K562 (cell line): ENCODE measurements around the gene PSMD4. TPM values are rescaled to one million over a fixed set of nuclear protein-coding genes. Genes with fewer than 3 reads are reported as not detected.

Source experiments
- ATAC-seq: fragments of 200-7000 bp; cut with Tn5 transposase; 3 replicates; pipeline ENCODE4 v1.9.1; 2020; ENCODE audit warnings: moderate library complexity
- BruUV-seq: library from RNA; stranded (reverse); fragments of 400-500 nt; replicated peaks from 2 replicates; lab custom pipeline; 2021; lab: Mats Ljungman, UMichigan
- CTCF ChIA-PET: fragments of 300-600 bp; formaldehyde crosslinking; extraction: SDS; loops from one replicate; lab custom pipeline; 2021; ENCODE audit warnings: low intra/inter-chr PET ratio; lab: Yijun Ruan, JAX
- POLR2A ChIA-PET: fragments of 300-600, 350-650 bp; sonication (Branson Sonifier 250); formaldehyde crosslinking; extraction: SDS; loops from one replicate; lab custom pipeline; 2021; ENCODE audit warnings: antibody characterized with exemption, inconsistent platforms; lab: Yijun Ruan, JAX
- DNase-seq, 4 experiments: peaks; one replicate each; pipeline versions ENCODE4 v3.0.0 to v3.0.0-alpha.2; 2011 to 2018; ENCODE audit warnings: low spot score in 3 of 4, mixed read lengths in 3 of 4; ENCODE audit errors: extremely low read depth in 1 of 4
- FAIRE-seq: peaks from 2 replicates; lab custom pipeline; 2011; peaks lifted over from hg19 to GRCh38; lab: Jason Lieb, UNC
- H2AFZ ChIP-seq: 2 replicates; pipeline ENCODE4 v1.6.0; 2011; ENCODE audit warnings: low read depth, low read length, control low read depth, inconsistent platforms
- H3K27ac ChIP-seq: fragments of 200-600 bp; 3 replicates; pipeline ENCODE4 v1.8.0; 2011; ENCODE audit warnings: low read depth, mild to moderate bottlenecking, control low read depth, inconsistent platforms, low read length, moderate library complexity, mixed read lengths; ENCODE audit errors: extremely low read depth
- H3K27me3 ChIP-seq, 2 experiments: fragments of 300-600 bp in 1 of 2; 2 replicates in 1 of 2; 3 replicates in 1 of 2; pipeline versions ENCODE4 v1.6.0 to v1.8.0; 2011; ENCODE audit warnings: inconsistent platforms in 2 of 2, low read length in 2 of 2, mild to moderate bottlenecking in 1 of 2, mixed read lengths in 1 of 2, moderate library complexity in 1 of 2; ENCODE audit not compliant: control insufficient read depth in 2 of 2, insufficient read depth in 2 of 2
- H3K36me3 ChIP-seq: fragments of 300-600 bp; 3 replicates; pipeline ENCODE4 v1.8.0; 2011; ENCODE audit warnings: mild to moderate bottlenecking, low read length, inconsistent platforms; ENCODE audit not compliant: control insufficient read depth, insufficient read depth
- H3K4me1 ChIP-seq, 2 experiments: fragments of 200-600 bp in 1 of 2; replicated peaks in 1 of 2; 2 replicates in 1 of 2; 3 replicates in 1 of 2; pipeline versions ENCODE4 v1.5.1 to v1.8.0; 2011; ENCODE audit warnings: inconsistent platforms in 2 of 2, low read length in 2 of 2, mild to moderate bottlenecking in 1 of 2, mixed read lengths in 1 of 2, moderate library complexity in 1 of 2; ENCODE audit not compliant: control insufficient read depth in 2 of 2, insufficient read depth in 2 of 2
- H3K4me2 ChIP-seq: 2 replicates; pipeline ENCODE4 v1.6.1; 2011; ENCODE audit warnings: low read length, control low read depth, inconsistent platforms, mixed read lengths; ENCODE audit not compliant: insufficient read depth
- H3K4me3 ChIP-seq: fragments of 200-600 bp; sonication (generic), shearing (Covaris generic); 2 replicates; pipeline ENCODE4 v1.5.1; 2016; ENCODE audit warnings: control low read depth, inconsistent platforms
- H3K79me2 ChIP-seq: fragments of 200-600 bp; 3 replicates; pipeline ENCODE4 v1.8.0; 2011; ENCODE audit warnings: low read length, inconsistent platforms; ENCODE audit not compliant: control insufficient read depth, insufficient read depth
- H3K9ac ChIP-seq, 2 experiments: 2 replicates each; pipeline versions ENCODE4 v1.6.0 to v1.6.1; 2011; ENCODE audit warnings: low read depth in 2 of 2, low read length in 2 of 2, control low read depth in 1 of 2, inconsistent platforms in 1 of 2, mild to moderate bottlenecking in 1 of 2, mixed read lengths in 1 of 2; ENCODE audit not compliant: insufficient read depth in 1 of 2
- H3K9me1 ChIP-seq: one replicate; pipeline ENCODE4 v1.6.0; 2011; ENCODE audit warnings: inconsistent platforms, mild to moderate bottlenecking, low read length, moderate library complexity; ENCODE audit not compliant: control insufficient read depth, insufficient read depth
- H3K9me3 ChIP-seq: replicated peaks from 2 replicates; pipeline ENCODE4 v1.5.1; 2011; ENCODE audit warnings: low read depth, low read length, inconsistent platforms; ENCODE audit not compliant: control insufficient read depth, insufficient read depth
- H4K20me1 ChIP-seq: replicated peaks from 2 replicates; pipeline ENCODE4 v1.6.1; 2011; ENCODE audit warnings: low read length, inconsistent platforms, mixed read lengths; ENCODE audit not compliant: control insufficient read depth, insufficient read depth
- BACH1 ChIP-seq: fragments of 200-800 bp; sonication (Bioruptor generic); IDR thresholded peaks from 2 replicates; pipeline ENCODE4 v1.6.1; 2016; ENCODE audit warnings: missing genetic modification characterization, missing compliant biosample characterization
- CAMTA2 ChIP-seq: fragments of 250-450 bp; sonication (Bioruptor Pico); conservative IDR thresholded peaks from 2 replicates; pipeline ENCODE4 v1.5.1; 2022
- CBFA2T3 ChIP-seq: fragments of 450-650 bp; IDR thresholded peaks from 2 replicates; pipeline ENCODE4 v1.6.1; 2017
- DMBX1 ChIP-seq: fragments of 250-450 bp; sonication (Bioruptor Pico); IDR thresholded peaks from 2 replicates; pipeline ENCODE4 v1.8.0; 2022; ENCODE audit warnings: inconsistent platforms, mild to moderate bottlenecking, moderate library complexity, borderline replicate concordance
- EGR1 ChIP-seq: fragments of 450-650 bp; conservative IDR thresholded peaks from 2 replicates; pipeline ENCODE4 v1.6.1; 2017; ENCODE audit warnings: mild to moderate bottlenecking
- EHMT2 ChIP-seq: fragments of 450-650 bp; IDR thresholded peaks from 2 replicates; pipeline ENCODE4 v1.6.1; 2018; ENCODE audit warnings: antibody characterized with exemption
- ELF2 ChIP-seq: fragments of 250-450 bp; sonication (Bioruptor Pico); IDR thresholded peaks from 2 replicates; pipeline ENCODE4 v1.5.0; 2021; ENCODE audit warnings: mild to moderate bottlenecking
- ELK1 ChIP-seq: sonication (generic); formaldehyde crosslinking; IDR thresholded peaks from 2 replicates; pipeline ENCODE4 v1.8.1; 2022; ENCODE audit warnings: missing genetic modification reagents
- EP300 ChIP-seq: IDR thresholded peaks from 2 replicates; pipeline ENCODE4 v1.6.1; 2012; ENCODE audit warnings: low read length, improper control_type of control experiment
- ESRRB ChIP-seq: fragments of 250-450 bp; sonication (Bioruptor Pico); IDR thresholded peaks from 2 replicates; pipeline ENCODE4 v1.5.0; 2020; ENCODE audit warnings: mild to moderate bottlenecking, moderate library complexity, borderline replicate concordance
- FOXK2 ChIP-seq, 2 experiments: fragments of 450-650 bp; IDR thresholded peaks in 1 of 2; conservative IDR thresholded peaks in 1 of 2; 2 replicates each; pipeline ENCODE4 v1.6.1; 2016; ENCODE audit warnings: low read depth in 2 of 2, mild to moderate bottlenecking in 1 of 2
- GTF2E2 ChIP-seq: fragments of 200-800 bp; sonication (Bioruptor generic); IDR thresholded peaks from 2 replicates; pipeline ENCODE4 v1.6.1; 2016; ENCODE audit warnings: missing genetic modification characterization, missing compliant biosample characterization
- HEY1 ChIP-seq: fragments of 250-450 bp; sonication (Bioruptor Pico); IDR thresholded peaks from 2 replicates; pipeline ENCODE4 v1.5.0; 2020; ENCODE audit warnings: mild to moderate bottlenecking, moderate library complexity, borderline replicate concordance
- HMG20A ChIP-seq: fragments of 450-650 bp; formaldehyde crosslinking; conservative IDR thresholded peaks from 2 replicates; pipeline ENCODE4 v1.4.0; 2020; ENCODE audit warnings: mild to moderate bottlenecking, mixed read lengths
- MCM3 ChIP-seq: fragments of 450-650 bp; IDR thresholded peaks from 2 replicates; pipeline ENCODE4 v1.6.1; 2016
- RBM15 ChIP-seq: fragments of 200-400 bp; formaldehyde crosslinking; IDR thresholded peaks from 2 replicates; pipeline ENCODE4 v1.6.1; 2018; ENCODE audit warnings: mild to moderate bottlenecking, low read length, moderate library complexity; ENCODE audit not compliant: insufficient read depth
- SLC30A9 ChIP-seq: fragments of 250-450 bp; sonication (Bioruptor Pico); IDR thresholded peaks from 2 replicates; pipeline ENCODE4 v1.8.0; 2022; ENCODE audit warnings: mild to moderate bottlenecking, moderate library complexity
- ZBED1 ChIP-seq: IDR thresholded peaks from 2 replicates; pipeline ENCODE4 v1.6.1; 2014
- ZNF121 ChIP-seq: sonication (generic); formaldehyde crosslinking; conservative IDR thresholded peaks from 2 replicates; pipeline ENCODE4 v1.8.0; 2022; ENCODE audit warnings: missing genetic modification reagents
- ZNF175 ChIP-seq: fragments of 200-800 bp; sonication (Bioruptor generic); IDR thresholded peaks from 2 replicates; pipeline ENCODE4 v1.6.1; 2016; ENCODE audit warnings: low read depth, mild to moderate bottlenecking, missing genetic modification characterization, missing compliant biosample characterization
- ZNF277 ChIP-seq: fragments of 250-450 bp; sonication (Bioruptor Pico); IDR thresholded peaks from 2 replicates; pipeline ENCODE4 v1.8.0; 2022; ENCODE audit warnings: inconsistent platforms, mild to moderate bottlenecking, moderate library complexity, borderline replicate concordance
- WGBS: fragments of 100-300 bp; shearing (Covaris generic); methylation state at CpG from one replicate; pipeline ENCODE4 v1.1.6; 2016; ENCODE audit warnings: low coverage, mixed read lengths; ENCODE audit not compliant: insufficient coverage; ENCODE audit errors: missing lambda C conversion rate; 5-methylcytosine and 5-hydroxymethylcytosine counted together
- in situ Hi-C: fragments of 300-500 bp; cut with MboI; formaldehyde crosslinking; loops from 4 replicates; pipeline ENCODE4 v1.15.0; 2018; ENCODE audit warnings: inconsistent platforms, mixed read lengths
- intact Hi-C: fragments of 100-400 bp; cut with micrococcal nuclease; formaldehyde crosslinking; loops from 2 replicates; pipeline ENCODE4 v1.14.2; 2022
- polyA plus RNA-seq, 8 experiments: library from polyadenylated mRNA; depleted of rRNA in 4 of 8; stranded (reverse) in 5 of 8; unstranded in 3 of 8; fragments of >200 nt; fragmentation: Nextera tagmentation in 2 of 8; fragmentation: Illumina TruSeq in 1 of 8; extraction: Ambion mirVana in 2 of 8; extraction: Trizol in 1 of 8; gene quantifications; 2 replicates each; pipeline versions ENCODE4 v1.2.1 to v1.2.3, GENCODE V29; 2011 to 2014; ENCODE audit warnings: inconsistent platforms in 1 of 8, missing spikeins in 1 of 8
- total RNA-seq, 7 experiments: library from RNA; depleted of rRNA in 6 of 7; stranded (reverse); fragments of >200 nt in 6 of 7; fragmentation: Illumina TruSeq in 2 of 7; extraction: Trizol in 2 of 7; gene quantifications; 2 replicates each; pipeline versions ENCODE4 v1.2.1 to v1.2.3, GENCODE V29; 2011 to 2021; ENCODE audit warnings: low replicate concordance in 1 of 7

The PSMD4 gene
- total and polyA plus RNA-seq, 9 of the 15 experiments (the other 6 are each of a cell fraction or from before 2014, with no cell fraction given) = 194 to 353 (median 295) TPM

- peaks cover 25% of the 10 kb centered on the region for H3K79me2 ChIP-seq
- peaks cover 3% of the 10 kb centered on the region for H3K9me1 ChIP-seq
- intact Hi-C loops = no loop called here
- H3K9ac ChIP-seq = no peak overlapping the region
- H3K36me3 ChIP-seq = peaks cover 91% of the 10 kb centered on the region
- ATAC-seq = no peak
- H3K27me3 ChIP-seq = no peaks in the 10 kb centered on the region
- no peak overlapping the region for H3K4me3 ChIP-seq
- H3K4me1 ChIP-seq = peaks cover 12 to 45% of the 10 kb centered on the region in 2 experiments; a peak in 4 of 5 replicates
- no peak for DNase-seq
- in situ Hi-C loops = no loop called here
- H4K20me1 ChIP-seq = peaks cover 7% of the 10 kb centered on the region; the same call in 1 of the 2 replicates
- no peak overlapping the region for H3K4me2 ChIP-seq
- H3K9me3 ChIP-seq = no peaks in the 10 kb centered on the region
- H2AFZ ChIP-seq = no peak overlapping the region
- no TSS peak for BruUV-seq
- peak overlapping the region; percentile 97; the same call in 2 of the 3 replicates for H3K27ac ChIP-seq
- FAIRE-seq = no peak
- 84% methylated on average over 8 of the region's 8 CpGs for WGBS
- POLR2A ChIA-PET = interaction anchor here (0.7 to 13.7 kb wide), 10 partner anchors 9 to 236 kb away, joined by 3 to 156 read pairs (median 5); partner anchors contain the start of genes PI4KB, SELENBP1 and ZNF687
- CTCF ChIA-PET = no interaction called here
- TF ChIP-seq ELF2 (CRISPR knock-in tag) (no peak), FOXK2 (conservative IDR thresholded peaks at IDR 0.05 in 1 of 2, IDR thresholded peaks at IDR 0.05 in 1 of 2; ENCODE audit: low read depth in 2 of 2) (no peak), EGR1 (0 out of 2 replicates have a peak, but pooled peaks have one; percentile 12), GTF2E2 (tag) (0 out of 2 replicates have a peak, but pooled peaks have one; percentile 3), CBFA2T3 (0 out of 2 replicates have a peak, but pooled peaks have one; percentile 37), SLC30A9 (no peak), ZBED1 (no peak), MCM3 (no peak), ZNF175 (CRISPR knock-in tag) (0 out of 2 replicates have a peak, but pooled peaks have one; percentile 35), CAMTA2 (no peak), HMG20A (CRISPR knock-in tag) (no peak), ELK1 (CRISPR knock-in tag) (no peak), ZNF277 (CRISPR knock-in tag) (no peak), EP300 (no peak), HEY1 (CRISPR knock-in tag) (no peak), ZNF121 (0 out of 2 replicates have a peak, but pooled peaks have one; percentile 38), ESRRB (CRISPR knock-in tag) (no peak), DMBX1 (CRISPR knock-in tag) (peak; percentile 13; the same call in 1 of the 2 replicates), RBM15 (no peak), EHMT2 (no peak), BACH1 (no peak)
Observed at GRCh38 chr1:151312826-151313225, 58.3 kb downstream of the PSMD4 start.
